Camera-type eye (tissue), 1 donor: Measurements from ENCODE around the gene TBC1D3B. TPM values are rescaled to one million over a fixed set of nuclear protein-coding genes. Genes with fewer than 3 reads are reported as not detected.

Experiments
- total RNA-seq: library from RNA; depleted of rRNA; stranded (reverse); fragments of >200 nt; gene quantifications from one replicate; pipeline ENCODE4 v1.2.3, GENCODE V29; 2014

TBC1D3B gene
- total RNA-seq, result 4.7 TPM

GRCh38 chr17:36176536-36176935 is at the start of gene TBC1D3B:
TSS of gene TBC1D3B (minus strand) at chr17:36176636. CDS start at chr17:36175050, 1,586 bp downstream.

GRCh38 chr17:36210439-36211211 is 34.2 kb upstream of the TBC1D3B start, which contains the start of gene CCL4L2:
TSS of gene CCL4L2 (plus strand) at chr17:36211063.

Other genes starting within 250 kb of the TBC1D3B start
- 0.99 TPM for gene RDM1, start 245.9 kb downstream of the TBC1D3B start, total RNA-seq
- gene LYZL6, start 232.9 kb downstream of the TBC1D3B start, total RNA-seq, result not detected
- not detected for gene CCL16, start 195.1 kb downstream of the TBC1D3B start, total RNA-seq
- 0.60 TPM for gene CCL14, start 189.9 kb downstream of the TBC1D3B start, total RNA-seq
- gene CCL15, start 175.1 kb downstream of the TBC1D3B start, total RNA-seq, result not detected
- gene CCL23, start 158.7 kb downstream of the TBC1D3B start, total RNA-seq, result not detected
- gene CCL18, start 112.4 kb downstream of the TBC1D3B start, total RNA-seq, result not detected
- 1.3 TPM for gene CCL3, start 86.5 kb downstream of the TBC1D3B start, total RNA-seq
- 2.3 TPM for gene CCL4, start 72.8 kb downstream of the TBC1D3B start, total RNA-seq
- 0.49 TPM for gene CCL3L1, start 20.1 kb upstream of the TBC1D3B start, total RNA-seq
- 5.4 TPM for gene CCL4L2, start 34.4 kb upstream of the TBC1D3B start, total RNA-seq
- gene TBC1D3I, start 87.9 kb upstream of the TBC1D3B start, total RNA-seq, result not detected
- gene TBC1D3G, start 147.2 kb upstream of the TBC1D3B start, total RNA-seq, result 2.2 TPM
- gene TBC1D3H, start 211.8 kb upstream of the TBC1D3B start, total RNA-seq, result not detected